Superior temporal gyrus (tissue), 1 donor: ENCODE measurements around the gene CCDC170.
"Not testable (repeated sequence)": the region's sequence is repeated elsewhere in the genome, so short reads cannot be mapped to it uniquely, and the experiment has no call there.

Source experiments
- DNase-seq: peaks from one replicate; pipeline ENCODE4 v3.0.0-alpha.2; 2016; ENCODE audit errors: extremely low spot score

Gene CCDC170

GRCh38 chr6:151494235-151494935, 568 bp downstream of the CCDC170 start:
- peak; percentile 38 for DNase-seq

GRCh38 chr6:151494936-151495320, 1.1 kb downstream of the CCDC170 start:
- no peak for DNase-seq

- no peak for DNase-seq
These were observed 1.6 kb downstream of the CCDC170 start for GRCh38 chr6:151495380-151495779.

GRCh38 chr6:151497905-151498304, 4.1 kb downstream of the CCDC170 start:
- DNase-seq: no peak

- DNase-seq: no peak
These were observed 4.5 kb downstream of the CCDC170 start for GRCh38 chr6:151498327-151498726.

GRCh38 chr6:151499551-151499950, 5.7 kb downstream of the CCDC170 start:
- DNase-seq: no peak

- DNase-seq: no peak
These were observed 7.8 kb downstream of the CCDC170 start for GRCh38 chr6:151501511-151502136.

- DNase-seq: no peak
These were observed 8.7 kb downstream of the CCDC170 start for GRCh38 chr6:151502499-151502898.

- no peak for DNase-seq
These were observed 12.9 kb downstream of the CCDC170 start for GRCh38 chr6:151506761-151507160.

GRCh38 chr6:151509048-151509447, 15.2 kb downstream of the CCDC170 start:
- no peak for DNase-seq

- no peak for DNase-seq
These were observed 18.7 kb downstream of the CCDC170 start for GRCh38 chr6:151512481-151512880.

- DNase-seq: no peak
These were observed 20.3 kb downstream of the CCDC170 start for GRCh38 chr6:151514000-151514730.

- not testable (repeated sequence) for DNase-seq
These were observed 25.2 kb downstream of the CCDC170 start for GRCh38 chr6:151518992-151519391.

- no peak for DNase-seq
These were observed 29.2 kb downstream of the CCDC170 start for GRCh38 chr6:151523034-151523433.

- DNase-seq: no peak
These were observed 30.2 kb downstream of the CCDC170 start for GRCh38 chr6:151524059-151524458.

- no peak for DNase-seq
These were observed 40.8 kb downstream of the CCDC170 start for GRCh38 chr6:151534576-151534975.

GRCh38 chr6:151535476-151536187, 41.8 kb downstream of the CCDC170 start:
- DNase-seq: no peak

- DNase-seq: no peak
These were observed 42.3 kb downstream of the CCDC170 start for GRCh38 chr6:151536188-151536479.

- no peak for DNase-seq
These were observed 43.7 kb downstream of the CCDC170 start for GRCh38 chr6:151537556-151537955.

GRCh38 chr6:151539506-151540268, 45.9 kb downstream of the CCDC170 start:
- no peak for DNase-seq

- no peak for DNase-seq
These were observed 50.6 kb downstream of the CCDC170 start for GRCh38 chr6:151544453-151544852.

- DNase-seq: not testable (repeated sequence)
These were observed 51.1 kb downstream of the CCDC170 start for GRCh38 chr6:151544884-151545283.
